Skeletal muscle tissue (tissue), 4 donors: ENCODE data around the gene PYM1. TPM values are rescaled to one million over a fixed set of nuclear protein-coding genes. Genes with fewer than 3 reads are reported as not detected.
"Not testable (repeated sequence)": the region's sequence is repeated elsewhere in the genome, so short reads cannot be mapped to it uniquely, and the experiment has no call there.

ENCODE experiments used
- H3K27ac ChIP-seq: one replicate; pipeline ENCODE4 v1.7.0; 2013; ENCODE audit warnings: mild to moderate bottlenecking, low read depth, low read length, inconsistent platforms
- H3K27me3 ChIP-seq, 3 donors: one replicate each; pipeline ENCODE4 v1.7.0; 2013; ENCODE audit warnings: low read length in 3 of 3; ENCODE audit not compliant: control insufficient read depth in 3 of 3, insufficient read depth in 3 of 3
- H3K36me3 ChIP-seq, 3 donors: one replicate each; pipeline ENCODE4 v1.7.0; 2013; ENCODE audit warnings: low read length in 3 of 3; ENCODE audit not compliant: control insufficient read depth in 3 of 3, insufficient read depth in 3 of 3
- H3K4me1 ChIP-seq, 3 donors: one replicate each; pipeline ENCODE4 v1.7.0; 2013; ENCODE audit warnings: low read length in 3 of 3, mild to moderate bottlenecking in 3 of 3; ENCODE audit not compliant: control insufficient read depth in 3 of 3, insufficient read depth in 3 of 3
- H3K4me3 ChIP-seq, 3 donors: one replicate each; pipeline ENCODE4 v1.7.0; 2013; ENCODE audit warnings: low read length in 3 of 3
- H3K9ac ChIP-seq, 3 donors: one replicate each; pipeline ENCODE4 v1.7.0; 2013; ENCODE audit warnings: low read length in 3 of 3, mild to moderate bottlenecking in 3 of 3, moderate library complexity in 2 of 3, low read depth in 1 of 3
- H3K9me3 ChIP-seq, 3 donors: one replicate each; pipeline ENCODE4 v1.7.0; 2013; ENCODE audit warnings: low read length in 3 of 3; ENCODE audit not compliant: control insufficient read depth in 3 of 3
- total RNA-seq: library from RNA; depleted of rRNA; stranded (reverse); fragments of >200 nt; gene quantifications from one replicate; pipeline ENCODE4 v1.2.3, GENCODE V29; 2014
- donor health status: Osteomylitis.

Gene PYM1
- total RNA-seq, 1 donor from 2014 or later: 16.2 TPM

GRCh38 chr12:55922126-55922525 is 5.6 kb downstream of the PYM1 start:
- Histone ChIP-seq H3K36me3 (peaks cover 0 to 4% (median under 1%) of the 10 kb centered on the region in 3 donors), H3K27ac (no peak overlapping the region), H3K27me3 (no peaks in the 10 kb centered on the region), H3K4me1 (peaks cover 6 to 10% (median 8%) of the 10 kb centered on the region in 3 donors), H3K9ac (no peak overlapping the region), H3K9me3 (no peaks in the 10 kb centered on the region), H3K4me3 (no peak overlapping the region)

GRCh38 chr12:55919032-55919431 is 8.7 kb downstream of the PYM1 start:
- H3K4me3 ChIP-seq, H3K9me3 ChIP-seq, H3K9ac ChIP-seq, H3K27ac ChIP-seq, H3K4me1 ChIP-seq, H3K36me3 ChIP-seq, H3K27me3 ChIP-seq: not testable (repeated sequence)

- Histone ChIP-seq H3K9ac (no peak overlapping the region), H3K36me3 (peaks cover 0 to 2% (median 0%) of the 10 kb centered on the region in 3 donors), H3K4me3 (no peak overlapping the region), H3K27ac (no peak overlapping the region), H3K27me3 (no peaks in the 10 kb centered on the region), H3K4me1 (no peaks in the 10 kb centered on the region), H3K9me3 (no peaks in the 10 kb centered on the region)
These were observed 12.2 kb downstream of the PYM1 start for GRCh38 chr12:55915482-55915859.

- peaks cover 0 to 2% (median 0%) of the 10 kb centered on the region in 3 donors for H3K36me3 ChIP-seq
- no peaks in the 10 kb centered on the region for H3K4me1 ChIP-seq
- H3K9ac ChIP-seq: no peak overlapping the region
- no peak overlapping the region for H3K4me3 ChIP-seq
- H3K9me3 ChIP-seq: no peaks in the 10 kb centered on the region
- H3K27me3 ChIP-seq: no peaks in the 10 kb centered on the region
- H3K27ac ChIP-seq: no peak overlapping the region
These were observed 14.8 kb downstream of the PYM1 start for GRCh38 chr12:55912908-55913307.

GRCh38 chr12:55909513-55909884 is 18.2 kb downstream of the PYM1 start:
- no peaks in the 10 kb centered on the region for H3K9me3 ChIP-seq
- H3K4me3 ChIP-seq: no peak overlapping the region
- H3K27me3 ChIP-seq: no peaks in the 10 kb centered on the region
- H3K36me3 ChIP-seq: peaks cover 0 to 2% (median 0%) of the 10 kb centered on the region in 3 donors
- H3K4me1 ChIP-seq: no peaks in the 10 kb centered on the region
- H3K9ac ChIP-seq: no peak overlapping the region
- no peak overlapping the region for H3K27ac ChIP-seq

- peaks cover 0 to 2% (median 0%) of the 10 kb centered on the region in 3 donors for H3K36me3 ChIP-seq
- H3K9me3 ChIP-seq: no peaks in the 10 kb centered on the region
- no peaks in the 10 kb centered on the region for H3K4me1 ChIP-seq
- H3K27ac ChIP-seq: no peak overlapping the region
- no peak overlapping the region for H3K4me3 ChIP-seq
- H3K27me3 ChIP-seq: no peaks in the 10 kb centered on the region
- H3K9ac ChIP-seq: no peak overlapping the region
These were observed 18.8 kb downstream of the PYM1 start for GRCh38 chr12:55908726-55909512.

GRCh38 chr12:55906056-55906455 is 21.6 kb downstream of the PYM1 start:
- no peak overlapping the region for H3K9ac ChIP-seq

GRCh38 chr12:55901881-55902490 is 25.7 kb downstream of the PYM1 start:
- H3K4me1 ChIP-seq: no peaks in the 10 kb centered on the region
- peaks cover 5 to 7% (median 6%) of the 10 kb centered on the region in 3 donors for H3K36me3 ChIP-seq
- no peak overlapping the region for H3K27ac ChIP-seq
- no peaks in the 10 kb centered on the region for H3K9me3 ChIP-seq
- no peaks in the 10 kb centered on the region for H3K27me3 ChIP-seq
- no peak overlapping the region for H3K4me3 ChIP-seq
- H3K9ac ChIP-seq: no peak overlapping the region

More at GRCh38 chr12:55906056-55906455, 21.6 kb downstream of the PYM1 start:
- peaks cover 5 to 7% (median 6%) of the 10 kb centered on the region in 3 donors for H3K36me3 ChIP-seq
- H3K27me3 ChIP-seq: no peaks in the 10 kb centered on the region
- no peaks in the 10 kb centered on the region for H3K4me1 ChIP-seq
- no peaks in the 10 kb centered on the region for H3K9me3 ChIP-seq
- no peak overlapping the region for H3K4me3 ChIP-seq
- no peak overlapping the region for H3K27ac ChIP-seq

GRCh38 chr12:55899082-55899481 is 28.6 kb downstream of the PYM1 start:
- Histone ChIP-seq H3K4me3 (no peak overlapping the region), H3K27me3 (no peaks in the 10 kb centered on the region), H3K9ac (no peak overlapping the region), H3K27ac (no peak overlapping the region), H3K9me3 (no peaks in the 10 kb centered on the region), H3K36me3 (peaks cover 5 to 7% (median 6%) of the 10 kb centered on the region in 3 donors), H3K4me1 (no peaks in the 10 kb centered on the region)

- H3K4me3 ChIP-seq: no peak overlapping the region
- H3K27ac ChIP-seq: no peak overlapping the region
- no peaks in the 10 kb centered on the region for H3K9me3 ChIP-seq
- H3K27me3 ChIP-seq: no peaks in the 10 kb centered on the region
- no peak overlapping the region for H3K9ac ChIP-seq
- H3K4me1 ChIP-seq: no peaks in the 10 kb centered on the region
- no peaks in the 10 kb centered on the region for H3K36me3 ChIP-seq
These were observed 34.0 kb downstream of the PYM1 start for GRCh38 chr12:55893723-55894122.
